Measurements from ENCODE around the gene ZFYVE27.

ZFYVE27 gene

DNA sequence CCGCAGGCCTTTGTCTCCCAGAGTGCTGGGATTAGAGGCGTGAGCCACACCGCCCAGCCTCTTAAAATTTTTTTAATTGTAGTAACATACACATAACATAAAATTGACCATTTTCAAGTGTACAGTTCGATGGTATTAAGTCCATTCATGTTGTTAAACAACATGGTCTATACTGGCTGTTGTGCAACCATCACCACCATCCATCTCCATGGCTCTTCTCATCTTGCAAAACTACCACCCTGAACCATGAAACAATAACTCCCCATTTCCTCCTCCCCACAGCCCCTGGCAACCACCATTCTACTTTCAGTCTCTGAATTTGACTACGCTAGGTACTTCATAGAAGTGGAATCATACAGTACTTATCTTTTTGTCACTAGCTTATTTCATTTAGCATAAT is 7.9 kb upstream of the ZFYVE27 start:
- Histone ChIP-seq H3K9me3 (ENCODE audit: control insufficient read depth, insufficient read depth, low read depth, low read length) (no peaks in the 10 kb centered on the region), H3K36me3 (ENCODE audit: control insufficient read depth in 2 of 2, insufficient read depth in 1 of 2, low read length in 2 of 2) (no peaks in the 10 kb centered on the region), H3K4me1 (ENCODE audit: control insufficient read depth, insufficient read depth, low read length) (no peaks in the 10 kb centered on the region), H3K27ac (ENCODE audit: extremely low read depth, low read depth, low read length) (no peak overlapping the region), H3K4me3 (ENCODE audit: low read depth, low read length) (no peak overlapping the region)
- TF ChIP-seq ZBTB48 (tag by site-specific recombination; IDR thresholded peaks at IDR 0.05) (no peak), ZNF214 (tag by site-specific recombination; IDR thresholded peaks at IDR 0.05; ENCODE audit: borderline replicate concordance) (no peak), ZBTB20 (tag by site-specific recombination; IDR thresholded peaks at IDR 0.05) (no peak), KLF8 (tag by site-specific recombination; IDR thresholded peaks at IDR 0.05) (no peak), BCL11A (tag by site-specific recombination; IDR thresholded peaks at IDR 0.05; ENCODE audit: low read depth) (no peak), ZNF211 (tag by site-specific recombination; IDR thresholded peaks at IDR 0.05; ENCODE audit: low read depth) (no peak), ZNF223 (tag by site-specific recombination; IDR thresholded peaks at IDR 0.05) (no peak), ZNF416 (tag by site-specific recombination; IDR thresholded peaks at IDR 0.05) (no peak), ZNF157 (tag by site-specific recombination; IDR thresholded peaks at IDR 0.05) (no peak), ZNF274 (IDR thresholded peaks at IDR 0.05; ENCODE audit: low read length) (no peak), ZNF274 (tag by site-specific recombination; IDR thresholded peaks at IDR 0.05; ENCODE audit: borderline replicate concordance) (no peak), ZNF600 (tag by site-specific recombination; IDR thresholded peaks at IDR 0.05) (no peak), ZNF776 (tag by site-specific recombination; IDR thresholded peaks at IDR 0.05; ENCODE audit: borderline replicate concordance) (no peak), ZNF280D (tag by site-specific recombination; IDR thresholded peaks at IDR 0.05) (no peak), OVOL3 (tag by site-specific recombination; IDR thresholded peaks at IDR 0.05) (no peak)
- TF ChIP-seq, protein P1, sequence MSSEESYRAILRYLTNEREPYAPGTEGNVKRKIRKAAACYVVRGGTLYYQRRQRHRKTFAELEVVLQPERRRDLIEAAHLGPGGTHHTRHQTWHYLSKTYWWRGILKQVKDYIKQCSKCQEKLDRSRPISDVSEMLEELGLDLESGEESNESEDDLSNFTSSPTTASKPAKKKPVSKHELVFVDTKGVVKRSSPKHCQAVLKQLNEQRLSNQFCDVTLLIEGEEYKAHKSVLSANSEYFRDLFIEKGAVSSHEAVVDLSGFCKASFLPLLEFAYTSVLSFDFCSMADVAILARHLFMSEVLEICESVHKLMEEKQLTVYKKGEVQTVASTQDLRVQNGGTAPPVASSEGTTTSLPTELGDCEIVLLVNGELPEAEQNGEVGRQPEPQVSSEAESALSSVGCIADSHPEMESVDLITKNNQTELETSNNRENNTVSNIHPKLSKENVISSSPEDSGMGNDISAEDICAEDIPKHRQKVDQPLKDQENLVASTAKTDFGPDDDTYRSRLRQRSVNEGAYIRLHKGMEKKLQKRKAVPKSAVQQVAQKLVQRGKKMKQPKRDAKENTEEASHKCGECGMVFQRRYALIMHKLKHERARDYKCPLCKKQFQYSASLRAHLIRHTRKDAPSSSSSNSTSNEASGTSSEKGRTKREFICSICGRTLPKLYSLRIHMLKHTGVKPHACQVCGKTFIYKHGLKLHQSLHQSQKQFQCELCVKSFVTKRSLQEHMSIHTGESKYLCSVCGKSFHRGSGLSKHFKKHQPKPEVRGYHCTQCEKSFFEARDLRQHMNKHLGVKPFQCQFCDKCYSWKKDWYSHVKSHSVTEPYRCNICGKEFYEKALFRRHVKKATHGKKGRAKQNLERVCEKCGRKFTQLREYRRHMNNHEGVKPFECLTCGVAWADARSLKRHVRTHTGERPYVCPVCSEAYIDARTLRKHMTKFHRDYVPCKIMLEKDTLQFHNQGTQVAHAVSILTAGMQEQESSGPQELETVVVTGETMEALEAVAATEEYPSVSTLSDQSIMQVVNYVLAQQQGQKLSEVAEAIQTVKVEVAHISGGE (tag by site-specific recombination; conservative IDR thresholded peaks at IDR 0.05; ENCODE audit: low read depth) = no peak
- TF ChIP-seq, protein P2, sequence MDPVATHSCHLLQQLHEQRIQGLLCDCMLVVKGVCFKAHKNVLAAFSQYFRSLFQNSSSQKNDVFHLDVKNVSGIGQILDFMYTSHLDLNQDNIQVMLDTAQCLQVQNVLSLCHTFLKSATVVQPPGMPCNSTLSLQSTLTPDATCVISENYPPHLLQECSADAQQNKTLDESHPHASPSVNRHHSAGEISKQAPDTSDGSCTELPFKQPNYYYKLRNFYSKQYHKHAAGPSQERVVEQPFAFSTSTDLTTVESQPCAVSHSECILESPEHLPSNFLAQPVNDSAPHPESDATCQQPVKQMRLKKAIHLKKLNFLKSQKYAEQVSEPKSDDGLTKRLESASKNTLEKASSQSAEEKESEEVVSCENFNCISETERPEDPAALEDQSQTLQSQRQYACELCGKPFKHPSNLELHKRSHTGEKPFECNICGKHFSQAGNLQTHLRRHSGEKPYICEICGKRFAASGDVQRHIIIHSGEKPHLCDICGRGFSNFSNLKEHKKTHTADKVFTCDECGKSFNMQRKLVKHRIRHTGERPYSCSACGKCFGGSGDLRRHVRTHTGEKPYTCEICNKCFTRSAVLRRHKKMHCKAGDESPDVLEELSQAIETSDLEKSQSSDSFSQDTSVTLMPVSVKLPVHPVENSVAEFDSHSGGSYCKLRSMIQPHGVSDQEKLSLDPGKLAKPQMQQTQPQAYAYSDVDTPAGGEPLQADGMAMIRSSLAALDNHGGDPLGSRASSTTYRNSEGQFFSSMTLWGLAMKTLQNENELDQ (tag by site-specific recombination; IDR thresholded peaks at IDR 0.05; ENCODE audit: low read depth) = no peak
- POLR2A ChIA-PET = interaction anchor here (1.0 kb wide), 1 partner anchor 15 kb away, joined by 4 read pairs; no protein-coding TSS in a partner anchor
- CTCF ChIA-PET = interaction anchor here (1.1 to 15.2 kb wide), 3 partner anchors 18 to 52 kb away, joined by 4 to 487 read pairs (median 5); partner anchors contain the start of genes AVPI1 and MARVELD1

Measured in HEK293 (cell line).